Adrenal gland (tissue), 5 donors: ENCODE results near the gene AHRR.

Experiments
- POLR2A ChIP-seq, 2 donors: fragments of 450-650 bp; IDR thresholded peaks; one replicate each; pipeline ENCODE4 v1.6.1; 2017; ENCODE audit warnings: antibody characterized with exemption in 2 of 2, mild to moderate bottlenecking in 2 of 2, moderate library complexity in 1 of 2
- TF ChIP-seq, protein P1 (sequence below), 6 experiments: fragments of 450-650 bp in 4 of 6; fragments of 200-600 bp in 2 of 6; sonication (generic) in 1 of 6; IDR thresholded peaks; 1 replicate in 5 of 6; 2 replicates in 1 of 6; pipeline versions ENCODE4 v1.5.1 to v1.8.0; 2016 to 2021; ENCODE audit warnings: antibody characterized with exemption in 6 of 6, mild to moderate bottlenecking in 2 of 6, moderate library complexity in 1 of 6
- donor health status: DM: no; HTN: no; CAD: no.

DNA sequence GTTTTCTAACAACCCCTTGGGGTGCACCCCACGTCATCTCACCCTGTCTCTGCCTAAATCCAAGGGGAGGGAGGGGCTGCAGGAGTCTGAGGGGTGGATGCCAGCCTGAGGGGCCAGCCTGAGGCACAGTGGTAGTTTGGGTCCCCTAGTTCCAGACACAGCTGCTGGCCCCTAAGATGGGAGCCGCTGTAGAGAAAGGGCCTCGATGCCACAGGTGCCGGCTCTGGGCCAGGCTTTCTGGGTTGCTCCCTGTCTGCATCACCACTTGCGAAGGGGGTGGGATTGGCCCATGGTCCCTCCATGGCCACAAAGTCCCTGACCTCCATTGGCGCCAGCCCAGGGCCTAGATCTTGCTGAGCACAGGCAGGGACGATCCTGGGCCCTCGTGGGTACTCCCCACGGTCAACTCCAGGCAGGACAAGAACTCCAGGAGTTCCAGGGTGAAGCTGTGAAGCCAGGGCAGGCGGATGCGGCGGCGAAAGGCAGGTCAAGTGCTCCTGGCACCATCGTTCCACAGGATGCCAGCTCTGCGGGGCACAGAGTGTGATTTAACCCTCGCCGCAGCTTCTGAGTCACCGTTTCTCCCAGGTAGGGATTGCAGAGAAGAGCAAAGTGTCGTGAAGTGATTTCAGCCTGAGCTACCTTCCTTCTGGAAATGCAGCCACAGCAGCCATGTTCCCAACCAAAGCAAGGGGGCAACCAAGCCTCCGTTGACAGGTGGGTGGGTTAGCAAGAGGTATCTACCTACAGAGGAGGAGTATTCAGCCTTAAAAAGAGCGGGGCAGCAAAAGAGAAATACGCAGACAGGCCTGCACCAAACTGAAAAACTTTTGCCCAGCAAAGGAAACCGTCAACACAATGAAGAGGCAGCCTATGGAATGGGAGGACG, 79.9 kb downstream of the AHRR start:
- TF ChIP-seq, protein P1, sequence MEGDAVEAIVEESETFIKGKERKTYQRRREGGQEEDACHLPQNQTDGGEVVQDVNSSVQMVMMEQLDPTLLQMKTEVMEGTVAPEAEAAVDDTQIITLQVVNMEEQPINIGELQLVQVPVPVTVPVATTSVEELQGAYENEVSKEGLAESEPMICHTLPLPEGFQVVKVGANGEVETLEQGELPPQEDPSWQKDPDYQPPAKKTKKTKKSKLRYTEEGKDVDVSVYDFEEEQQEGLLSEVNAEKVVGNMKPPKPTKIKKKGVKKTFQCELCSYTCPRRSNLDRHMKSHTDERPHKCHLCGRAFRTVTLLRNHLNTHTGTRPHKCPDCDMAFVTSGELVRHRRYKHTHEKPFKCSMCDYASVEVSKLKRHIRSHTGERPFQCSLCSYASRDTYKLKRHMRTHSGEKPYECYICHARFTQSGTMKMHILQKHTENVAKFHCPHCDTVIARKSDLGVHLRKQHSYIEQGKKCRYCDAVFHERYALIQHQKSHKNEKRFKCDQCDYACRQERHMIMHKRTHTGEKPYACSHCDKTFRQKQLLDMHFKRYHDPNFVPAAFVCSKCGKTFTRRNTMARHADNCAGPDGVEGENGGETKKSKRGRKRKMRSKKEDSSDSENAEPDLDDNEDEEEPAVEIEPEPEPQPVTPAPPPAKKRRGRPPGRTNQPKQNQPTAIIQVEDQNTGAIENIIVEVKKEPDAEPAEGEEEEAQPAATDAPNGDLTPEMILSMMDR (IDR thresholded peaks at IDR 0.05), result no peak
- no peak for TF ChIP-seq POLR2A (IDR thresholded peaks at IDR 0.05)
